B cell (primary cell): ENCODE results near the gene TBC1D2B. TPM values are rescaled to one million over a fixed set of nuclear protein-coding genes. Genes with fewer than 3 reads are reported as not detected.

Experiments
- ATAC-seq: fragments of 200-7000 bp; cut with Tn5 transposase; one replicate; pipeline ENCODE4 v1.10.0; 2021; ENCODE audit warnings: low read depth, mild to moderate bottlenecking, moderate number of reproducible peaks, moderate library complexity
- CTCF ChIA-PET: fragments of 350-600 bp; sonication (Branson Sonifier 250); formaldehyde crosslinking; loops from one replicate; lab custom pipeline; 2021; ENCODE audit warnings: antibody characterized with exemption, inconsistent platforms; lab: Charles Lee
- POLR2A ChIA-PET: fragments of 350-600 bp; sonication (Branson Sonifier 250); formaldehyde crosslinking; loops from one replicate; lab custom pipeline; 2021; ENCODE audit warnings: antibody characterized with exemption; lab: Charles Lee
- DNase-seq: peaks from one replicate; pipeline ENCODE4 v3.0.0; 2013
- H2AFZ ChIP-seq: 2 replicates; pipeline ENCODE4 v1.6.1; 2012; ENCODE audit warnings: mild to moderate bottlenecking, low read depth, low read length; ENCODE audit not compliant: insufficient read depth, poor library complexity, severe bottlenecking
- H3K27ac ChIP-seq, 2 donors: 1 replicate in 1 of 2; 2 replicates in 1 of 2; pipeline ENCODE4 v1.5.1; 2012 to 2013; ENCODE audit warnings: low read length in 2 of 2, mild to moderate bottlenecking in 2 of 2, moderate library complexity in 1 of 2
- H3K27me3 ChIP-seq, 4 experiments: fragments of 200-600 bp in 1 of 4; sonication (generic) in 1 of 4; replicated peaks in 1 of 4; 1 replicate in 2 of 4; 2 replicates in 2 of 4; pipeline versions ENCODE4 v1.6.1 to v1.7.0; 2013 to 2016; ENCODE audit warnings: low read length in 3 of 4, mild to moderate bottlenecking in 2 of 4, mixed read lengths in 1 of 4, moderate library complexity in 1 of 4; ENCODE audit not compliant: insufficient read depth in 4 of 4, control insufficient read depth in 3 of 4; ENCODE audit errors: control extremely low read depth in 1 of 4
- H3K36me3 ChIP-seq, 2 experiments: replicated peaks in 1 of 2; 1 replicate in 1 of 2; 2 replicates in 1 of 2; pipeline versions ENCODE4 v1.6.1 to v1.7.1; 2013; ENCODE audit warnings: low read length in 1 of 2; ENCODE audit not compliant: insufficient read depth in 2 of 2, control insufficient read depth in 1 of 2; ENCODE audit errors: control extremely low read depth in 1 of 2, extremely low read depth in 1 of 2
- H3K4me1 ChIP-seq, 2 donors: fragments of 200-600 bp in 1 of 2; sonication (generic) in 1 of 2; 1 replicate in 1 of 2; 2 replicates in 1 of 2; pipeline versions ENCODE4 v1.5.1 to v1.6.1; 2013 to 2017; ENCODE audit warnings: low read length in 2 of 2; ENCODE audit not compliant: control insufficient read depth in 2 of 2, insufficient read depth in 2 of 2
- H3K4me2 ChIP-seq: replicated peaks from 2 replicates; pipeline ENCODE3; 2012; ENCODE audit warnings: mild to moderate bottlenecking, low read depth, low read length; ENCODE audit not compliant: poor library complexity, severe bottlenecking
- H3K4me3 ChIP-seq, 5 experiments: fragments of 200-600 bp in 1 of 5; sonication (generic) in 1 of 5; 1 replicate in 3 of 5; 2 replicates in 2 of 5; pipeline versions ENCODE4 v1.5.1 to v1.7.0; 2011 to 2016; ENCODE audit warnings: low read length in 4 of 5, mild to moderate bottlenecking in 4 of 5, low read depth in 2 of 5, control low read depth in 1 of 5, moderate library complexity in 1 of 5; ENCODE audit not compliant: insufficient read depth in 1 of 5; ENCODE audit errors: control extremely low read depth in 1 of 5, extremely low read depth in 1 of 5
- H3K79me2 ChIP-seq: fragments of 200-600 bp; sonication (generic); one replicate; pipeline ENCODE4 v1.6.0; 2016; ENCODE audit warnings: low read length; ENCODE audit not compliant: control insufficient read depth, insufficient read depth
- H3K9ac ChIP-seq: fragments of 200-600 bp; sonication (generic); 2 replicates; pipeline ENCODE4 v1.6.1; 2017; ENCODE audit warnings: mild to moderate bottlenecking, low read length, moderate library complexity
- H3K9me3 ChIP-seq, 3 donors: one replicate each; pipeline versions ENCODE4 v1.6.1 to v1.7.1; 2013; ENCODE audit warnings: low read length in 2 of 3; ENCODE audit not compliant: control insufficient read depth in 2 of 3, insufficient read depth in 1 of 3; ENCODE audit errors: control extremely low read depth in 1 of 3
- H4K20me1 ChIP-seq: 2 replicates; pipeline ENCODE4 v1.6.0; 2012; ENCODE audit warnings: mild to moderate bottlenecking, low read length; ENCODE audit not compliant: insufficient read depth, control insufficient read depth, poor library complexity, severe bottlenecking
- H3K27ac Mint-ChIP-seq: one replicate; pipeline ENCODE4 v1.8.0; 2021; ENCODE audit warnings: mixed read lengths
- H3K27me3 Mint-ChIP-seq: one replicate; pipeline ENCODE4 v1.8.0; 2021; ENCODE audit warnings: mixed read lengths
- H3K4me1 Mint-ChIP-seq: one replicate; pipeline ENCODE4 v1.8.0; 2021; ENCODE audit warnings: mixed read lengths
- H3K4me3 Mint-ChIP-seq: one replicate; pipeline ENCODE4 v1.8.0; 2021; ENCODE audit warnings: mixed read lengths
- H3K9me3 Mint-ChIP-seq: one replicate; pipeline ENCODE4 v1.8.0; 2022; ENCODE audit warnings: mixed read lengths; ENCODE audit not compliant: insufficient read depth
- CTCF ChIP-seq: fragments of 200-600 bp; IDR thresholded peaks from one replicate; pipeline ENCODE4 v1.8.0; 2022; ENCODE audit warnings: antibody characterized with exemption, mild to moderate bottlenecking
- EZH2 ChIP-seq: IDR thresholded peaks from 2 replicates; pipeline ENCODE4 v1.6.1; 2012; ENCODE audit warnings: borderline replicate concordance, low read depth, mild to moderate bottlenecking, moderate library complexity, low read length; ENCODE audit not compliant: insufficient read depth, poor library complexity, severe bottlenecking
- WGBS: methylation state at CpG from one replicate; pipeline ENCODE4 v1.1.5; 2013; ENCODE audit warnings: missing lambda C conversion rate; ENCODE audit not compliant: insufficient coverage; 5-methylcytosine and 5-hydroxymethylcytosine counted together
- intact Hi-C: fragments of 100-400 bp; cut with micrococcal nuclease; formaldehyde crosslinking; loops from one replicate; pipeline ENCODE4 v1.10.0; 2022
- polyA plus RNA-seq: library from polyadenylated mRNA; depleted of rRNA; stranded (reverse); fragments of >200 nt; gene quantifications from 2 replicates; pipeline ENCODE4 v1.2.3, GENCODE V29; 2012
- total RNA-seq, 2 donors: library from RNA; stranded (reverse); fragments of 120-200 nt in 1 of 2; gene quantifications; 1 replicate in 1 of 2; 2 replicates in 1 of 2; pipeline versions ENCODE4 v1.2.3 to v1.2.4, GENCODE V29; 2013 to 2022

Gene TBC1D2B
- total and polyA plus RNA-seq, 2 donors (not counting 1 experiment from before 2014, with no cell fraction given), result 8.5 to 26.1 TPM

GRCh38 chr15:78108300-78109084, 31.0 kb upstream of the TBC1D2B start:
- Mint-ChIP-seq H3K4me3 (no peak overlapping the region), H3K9me3 (no peaks in the 10 kb centered on the region), H3K27me3 (no peaks in the 10 kb centered on the region), H3K4me1 (peaks cover 4% of the 10 kb centered on the region), H3K27ac (no peak overlapping the region)
- Histone ChIP-seq H3K27me3 (no peaks in the 10 kb centered on the region), H3K36me3 (no peaks in the 10 kb centered on the region), H3K4me2 (no peak overlapping the region), H3K9me3 (no peaks in the 10 kb centered on the region), H3K9ac (no peak overlapping the region), H4K20me1 (no peaks in the 10 kb centered on the region), H3K27ac (no peak overlapping the region), H3K79me2 (no peaks in the 10 kb centered on the region), H3K4me3 (no peak overlapping the region), H2AFZ (no peak overlapping the region), H3K4me1 (peaks cover 4 to 8% of the 10 kb centered on the region in 2 donors)
- WGBS, result 34% methylated on average over 11 of the region's 11 CpGs
- ChIA-PET CTCF (interaction anchor here (0.7 to 12.6 kb wide), 55 partner anchors 9 to 314 kb away, joined by 3 to 394 read pairs (median 7); partner anchors contain the start of gene CIB2), POLR2A (interaction anchor here (0.7 kb wide), 2 partner anchors 109 to 307 kb away, joined by 4 to 5 read pairs; no protein-coding TSS in a partner anchor)
- ATAC-seq (peak; percentile 92), DNase-seq (peak; percentile 87)
- TF ChIP-seq CTCF (peak; percentile 87), EZH2 (no peak)
- intact Hi-C loops, result loop anchor here (1.0 to 2.0 kb wide), 5 partner anchors 32 to 149 kb away; partner anchors contain the start of gene TBC1D2B

GRCh38 chr15:78107471-78107870, 30.0 kb upstream of the TBC1D2B start:
- no peak overlapping the region for H3K27ac ChIP-seq
- no peak overlapping the region for H3K27ac Mint-ChIP-seq
- H4K20me1 ChIP-seq, result no peaks in the 10 kb centered on the region
- peaks cover 0 to 4% of the 10 kb centered on the region in 2 donors for H3K4me1 ChIP-seq
- H3K9ac ChIP-seq, result no peak overlapping the region
- POLR2A ChIA-PET, result interaction anchor here (0.7 kb wide), 1 partner anchor 108 kb away, joined by 5 read pairs; no protein-coding TSS in a partner anchor
- CTCF ChIA-PET, result interaction anchor here (0.9 to 12.6 kb wide), 28 partner anchors 10 to 150 kb away, joined by 3 to 394 read pairs (median 12); no protein-coding TSS in a partner anchor
- H2AFZ ChIP-seq, result no peak overlapping the region
- no peak for DNase-seq
- no peaks in the 10 kb centered on the region for H3K4me1 Mint-ChIP-seq
- no peaks in the 10 kb centered on the region for H3K27me3 Mint-ChIP-seq
- no peaks in the 10 kb centered on the region for H3K9me3 Mint-ChIP-seq
- H3K9me3 ChIP-seq, result peaks cover 0 to 3% (median 0%) of the 10 kb centered on the region in 3 donors
- no peak for ATAC-seq
- no peaks in the 10 kb centered on the region for H3K36me3 ChIP-seq
- H3K4me3 Mint-ChIP-seq, result no peak overlapping the region
- WGBS, result 100% methylated on average over 7 of the region's 8 CpGs
- H3K4me2 ChIP-seq, result no peak overlapping the region
- intact Hi-C loops, result no loop called here
- H3K4me3 ChIP-seq, result no peak overlapping the region
- H3K27me3 ChIP-seq, result no peaks in the 10 kb centered on the region
- TF ChIP-seq EZH2 (no peak), CTCF (no peak)
- no peaks in the 10 kb centered on the region for H3K79me2 ChIP-seq
